Activated naive CD4-positive, alpha-beta T cell treated with anti-CD3 and anti-CD28 coated beads, Interleukin-2, amount 50 U/mL, for 72 hours (primary cell): ENCODE data around the gene ARHGAP44. TPM values are rescaled to one million over a fixed set of nuclear protein-coding genes. Genes with fewer than 3 reads are reported as not detected.

Source experiments
- ATAC-seq, 2 donors: fragments of 150-1000 bp; cut with Tn5 transposase; 2 replicates each; pipeline ENCODE4 v1.10.0; 2021; ENCODE audit warnings: mild to moderate bottlenecking in 2 of 2, moderate library complexity in 2 of 2
- DNase-seq, 2 donors: peaks; one replicate each; pipeline ENCODE4 v3.0.0; 2021 to 2022; ENCODE audit warnings: low spot score in 2 of 2
- H3K27ac Mint-ChIP-seq, 2 donors: one replicate each; pipeline ENCODE4 v1.8.0; 2022; ENCODE audit warnings: mild to moderate bottlenecking in 2 of 2, mixed read lengths in 2 of 2
- H3K36me3 Mint-ChIP-seq, 2 donors: one replicate each; pipeline ENCODE4 v1.8.0; 2022; ENCODE audit warnings: mixed read lengths in 2 of 2
- H3K9me3 Mint-ChIP-seq, 2 donors: one replicate each; pipeline ENCODE4 v1.8.0; 2022; ENCODE audit warnings: mixed read lengths in 2 of 2
- total RNA-seq, 2 donors: library from RNA; stranded (reverse); gene quantifications; one replicate each; pipeline ENCODE4 v1.2.3, GENCODE V29; 2022

ARHGAP44 gene
- total RNA-seq, 2 donors from 2014 or later, result 0.21 TPM; not detected in 1

DNA sequence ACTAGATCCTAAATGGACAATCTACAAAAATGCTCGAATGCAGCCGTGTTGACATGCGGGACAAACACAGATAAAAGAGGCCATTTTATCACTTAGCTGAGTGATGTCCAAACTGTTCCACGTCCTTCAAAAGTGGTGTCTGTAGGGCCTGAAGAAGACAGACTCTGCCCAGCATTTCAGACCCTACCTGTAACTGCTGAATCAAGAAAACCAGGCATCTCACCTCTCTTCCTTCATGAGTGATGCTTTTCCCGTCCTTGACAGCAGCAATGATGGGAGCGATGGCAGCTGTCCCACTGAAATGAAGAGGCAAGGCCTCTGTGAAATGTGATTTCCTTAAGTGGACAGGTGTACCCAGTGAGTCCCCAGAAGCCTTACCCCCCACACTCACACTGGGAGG, 216.2 kb downstream of the ARHGAP44 start:
- ATAC-seq (no peak), DNase-seq (no peak)
- Mint-ChIP-seq H3K27ac (peak overlapping the region in 1 of 2 donors; percentile 60), H3K36me3 (peaks cover 4 to 7% of the 10 kb centered on the region in 2 donors), H3K9me3 (no peaks in the 10 kb centered on the region)

DNA sequence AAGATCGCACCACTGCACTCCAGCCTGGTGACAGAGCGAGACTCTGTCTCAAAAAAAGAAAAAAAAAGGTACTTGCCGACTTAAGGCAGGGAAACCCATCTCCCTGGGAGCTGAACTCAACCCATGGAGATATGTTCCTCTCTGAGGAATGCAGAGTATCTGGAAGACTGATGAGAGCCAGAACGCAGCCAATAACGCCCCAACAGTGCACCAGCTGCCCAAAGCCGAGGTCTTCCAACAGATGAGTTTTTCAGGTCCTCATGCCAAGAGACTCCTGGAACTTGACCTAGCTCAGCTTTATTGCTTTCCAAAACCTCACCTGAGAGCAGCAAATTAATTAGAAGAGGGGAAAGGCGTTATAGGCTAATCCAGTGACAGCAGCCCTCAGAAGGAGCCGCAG, 219.2 kb downstream of the ARHGAP44 start:
- DNase-seq, result no peak
- no peak for ATAC-seq
- H3K9me3 Mint-ChIP-seq, result no peaks in the 10 kb centered on the region
- peaks cover 8 to 13% of the 10 kb centered on the region in 2 donors for H3K36me3 Mint-ChIP-seq
- no peak overlapping the region for H3K27ac Mint-ChIP-seq

DNA sequence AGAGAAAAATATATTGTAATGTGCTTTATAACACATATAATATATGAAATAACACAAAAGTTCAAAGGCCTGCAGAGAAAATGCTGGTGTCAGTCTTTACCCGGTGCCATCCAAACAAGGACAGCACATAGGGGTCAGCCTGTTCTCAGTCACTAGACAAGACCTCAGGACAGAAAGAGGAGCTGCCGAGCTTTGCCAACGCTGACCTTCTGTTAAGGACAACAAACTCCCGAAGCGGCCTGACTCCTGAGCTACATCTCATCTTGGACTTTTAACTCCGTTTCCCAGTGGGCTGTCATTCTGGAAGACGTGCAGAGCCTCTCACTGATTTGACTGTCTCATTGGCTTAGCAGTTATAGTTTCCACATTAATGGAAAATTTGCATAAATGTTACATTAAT, 221.7 kb downstream of the ARHGAP44 start:
- Mint-ChIP-seq H3K36me3 (peaks cover 6 to 26% of the 10 kb centered on the region in 2 donors), H3K27ac (no peak overlapping the region), H3K9me3 (no peaks in the 10 kb centered on the region)
- no peak for ATAC-seq
- DNase-seq, result no peak

DNA sequence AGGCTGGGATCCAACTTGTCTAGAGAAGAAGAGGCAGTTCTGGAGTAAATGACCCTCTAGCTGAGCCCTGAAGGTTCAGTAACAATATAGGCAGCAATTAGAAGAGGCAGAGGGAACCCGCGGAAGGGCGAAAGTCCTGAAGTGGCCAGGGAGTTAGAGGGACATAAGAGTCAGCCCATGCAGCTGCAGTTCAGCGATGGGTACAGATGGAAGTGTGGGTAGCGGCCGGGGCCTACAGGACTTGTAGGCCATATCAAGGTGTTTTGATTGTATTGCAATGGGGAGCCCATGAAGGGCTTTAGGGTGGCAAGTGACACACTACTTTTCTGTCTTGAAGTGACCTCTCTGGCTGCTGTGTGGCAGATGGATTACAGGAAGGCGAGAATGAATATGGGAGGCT, 225.5 kb downstream of the ARHGAP44 start:
- Mint-ChIP-seq H3K27ac (peak overlapping the region in 1 of 2 donors; percentile 79), H3K9me3 (no peaks in the 10 kb centered on the region), H3K36me3 (peaks cover 14 to 34% of the 10 kb centered on the region in 2 donors)
- ATAC-seq (no peak), DNase-seq (no peak)

DNA sequence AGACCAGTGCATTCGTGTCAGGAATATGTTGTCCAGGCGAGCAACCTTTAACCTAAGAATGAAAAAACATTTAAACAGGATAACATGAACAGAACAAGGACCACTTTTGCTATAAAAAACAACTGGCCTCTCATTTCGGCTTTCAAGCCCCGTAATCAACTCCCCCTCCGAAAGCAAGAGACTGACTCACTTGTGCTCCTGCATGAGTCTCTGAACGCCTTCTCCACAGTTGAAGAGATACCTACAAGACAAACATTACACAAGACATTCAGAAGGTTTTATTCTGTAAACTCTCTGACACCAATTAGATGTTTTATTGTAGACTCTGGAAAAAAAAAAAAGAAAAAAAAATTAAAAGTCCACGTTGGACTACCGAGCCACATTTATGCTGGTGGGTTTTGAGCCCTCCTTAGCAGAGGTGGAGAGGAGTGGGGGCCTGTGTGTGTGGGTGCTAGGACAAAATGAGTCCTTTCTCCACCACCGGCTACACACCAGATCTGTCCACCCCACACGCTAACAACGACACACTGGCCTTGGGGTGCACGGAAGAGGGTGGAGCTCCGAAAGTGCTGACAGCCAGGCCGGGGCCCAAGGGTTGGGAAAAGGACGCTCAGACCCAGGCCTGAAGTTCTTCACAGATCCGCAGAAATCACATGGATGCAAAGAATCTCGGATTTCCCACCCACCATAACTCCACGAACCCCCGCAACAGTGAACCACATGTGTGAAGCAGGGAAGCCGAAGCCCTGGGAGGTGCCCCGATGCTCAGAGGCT, 227.8 kb downstream of the ARHGAP44 start:
- DNase-seq (peak in 1 of 2 donors; percentile 17), ATAC-seq (peak; percentile 5 to 35)
- H3K27ac Mint-ChIP-seq, result peak overlapping the region; percentile 85 to 99
- H3K9me3 Mint-ChIP-seq, result no peaks in the 10 kb centered on the region
- H3K36me3 Mint-ChIP-seq, result peaks cover 14 to 26% of the 10 kb centered on the region in 2 donors

DNA sequence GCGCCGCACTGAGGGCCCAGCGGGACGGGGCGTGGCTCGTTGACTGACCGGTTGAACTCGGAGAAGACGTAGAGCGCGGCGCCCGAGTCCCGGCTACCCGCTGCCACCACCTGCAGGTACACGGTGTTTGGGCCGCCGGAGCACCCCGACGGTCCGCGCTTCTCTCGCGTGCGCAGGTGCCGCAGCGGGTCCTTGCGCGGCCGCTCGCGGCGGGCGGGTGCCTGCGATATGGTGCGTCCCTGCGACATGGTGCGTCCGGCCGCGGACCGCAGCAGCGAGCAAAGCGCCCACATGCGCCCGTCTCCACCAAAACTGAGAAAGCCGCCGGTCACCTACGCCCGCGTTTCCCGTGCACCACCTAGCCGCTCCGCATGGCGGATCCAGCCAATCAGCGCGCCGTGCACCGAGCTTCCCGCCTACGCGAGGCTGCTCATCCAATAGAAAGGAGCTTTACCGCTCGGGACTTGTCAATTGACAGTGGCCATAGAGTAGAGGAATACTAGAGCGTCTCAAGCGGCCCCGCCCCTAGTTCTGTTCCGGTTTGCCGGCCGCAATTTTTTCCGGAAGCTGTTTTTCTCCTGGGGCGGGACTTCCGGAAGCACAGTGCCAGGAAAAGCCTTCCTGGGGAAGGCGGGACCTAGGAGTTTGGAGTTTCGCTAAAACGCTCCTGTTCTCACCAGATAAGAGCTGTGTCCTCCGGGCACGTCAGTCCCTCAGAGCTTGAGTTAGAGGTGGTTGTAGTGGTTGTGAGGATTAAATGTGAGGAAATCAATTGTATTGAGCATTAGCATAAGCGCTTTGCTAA, 228.6 kb downstream of the ARHGAP44 start, which contains the start of gene ELAC2:
ELAC2 (minus strand) TSS at position 373 of the 805 bp plus-strand sequence; CDS start at position 293, 80 bp downstream.
- DNase-seq (peak; percentile 92 to 99), ATAC-seq (peak; percentile 96 to 97)
- no peaks in the 10 kb centered on the region for H3K9me3 Mint-ChIP-seq
- peak within 1 kb of the TSS; percentile 98 to 99 for H3K27ac Mint-ChIP-seq
- peaks cover 12 to 26% of the 10 kb centered on the region in 2 donors for H3K36me3 Mint-ChIP-seq

DNA sequence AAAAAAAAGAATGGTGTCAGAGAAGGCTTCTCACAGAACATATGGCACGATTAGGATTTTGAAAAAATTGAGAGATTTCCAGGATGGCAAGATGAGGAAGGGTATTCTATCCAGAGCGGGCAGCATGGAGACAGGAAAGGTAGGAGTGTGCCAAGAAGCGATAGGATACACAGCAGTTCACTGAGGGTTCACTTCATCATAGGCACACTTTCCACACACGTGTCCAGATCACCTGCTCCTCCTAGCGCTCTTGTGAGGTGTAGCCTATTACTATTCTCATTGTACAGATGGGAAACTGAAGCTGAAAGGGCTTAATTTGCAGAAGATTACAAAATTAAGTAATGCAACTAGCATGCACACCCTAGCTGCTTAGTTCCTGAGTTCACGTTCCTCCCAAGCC, 234.7 kb downstream of the ARHGAP44 start:
- DNase-seq, result no peak
- Mint-ChIP-seq H3K9me3 (no peaks in the 10 kb centered on the region), H3K36me3 (no peaks in the 10 kb centered on the region), H3K27ac (no peak overlapping the region)
- ATAC-seq, result peak; percentile 18 to 54

DNA sequence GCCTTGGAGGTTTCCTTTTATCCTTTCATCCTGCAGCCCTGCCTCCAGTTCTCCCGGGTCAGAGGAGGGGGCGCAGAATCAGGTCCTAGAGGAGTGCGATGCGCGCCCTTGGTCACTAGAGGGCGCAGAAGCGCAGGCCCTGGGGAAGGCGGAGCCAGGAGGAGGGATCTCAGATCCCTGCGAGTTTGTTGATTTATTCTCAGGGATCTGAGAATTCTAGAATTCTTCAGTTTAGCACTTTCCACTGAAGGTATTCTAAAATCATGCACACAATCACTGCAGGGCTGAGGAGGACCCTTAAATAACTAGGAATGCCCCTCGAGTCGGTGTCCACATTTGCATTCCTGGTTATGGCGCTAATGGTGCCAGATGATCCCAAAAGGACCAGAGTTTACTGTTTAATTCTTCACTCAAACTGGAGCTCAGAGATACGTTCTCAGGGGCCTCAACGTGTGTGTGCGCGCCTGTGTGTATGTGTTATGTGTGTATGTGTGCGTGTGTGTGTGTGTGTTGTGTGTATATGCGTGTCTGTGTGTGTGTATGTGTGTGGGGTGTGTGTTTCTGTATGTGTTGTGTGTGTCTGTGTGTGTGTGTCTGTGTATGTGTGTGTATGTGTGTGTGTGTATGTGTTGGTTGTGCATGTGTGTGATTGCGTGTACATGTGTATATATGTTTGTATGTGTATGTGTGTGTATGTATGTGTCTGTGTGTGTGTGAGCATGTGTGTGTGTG, 235.4 kb downstream of the ARHGAP44 start:
- Mint-ChIP-seq H3K36me3 (no peaks in the 10 kb centered on the region), H3K9me3 (no peaks in the 10 kb centered on the region), H3K27ac (no peak overlapping the region)
- peak; percentile 93 to 97 for ATAC-seq
- DNase-seq, result peak; percentile 68 to 80

DNA sequence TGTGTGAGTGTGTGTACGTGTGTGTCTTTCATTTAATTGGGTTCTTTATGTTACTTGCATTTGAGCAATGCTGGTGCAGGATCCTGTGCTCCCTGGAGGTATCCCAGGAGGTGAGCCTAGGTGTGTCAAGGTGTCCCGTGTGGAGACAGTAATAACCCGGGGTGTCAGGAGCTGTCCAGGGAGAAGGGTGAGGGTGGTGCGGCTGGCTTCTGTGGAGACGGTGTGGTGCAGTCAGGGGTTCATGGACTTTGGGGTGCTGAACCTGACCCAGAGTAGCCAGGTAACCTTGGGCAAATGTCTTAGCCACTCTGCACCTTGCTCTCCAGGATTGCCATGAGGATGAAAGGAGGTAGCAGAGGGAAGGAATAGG, 235.9 kb downstream of the ARHGAP44 start:
- peak in 1 of 2 donors; percentile 14 for ATAC-seq
- Mint-ChIP-seq H3K27ac (no peak overlapping the region), H3K9me3 (no peaks in the 10 kb centered on the region), H3K36me3 (no peaks in the 10 kb centered on the region)
- DNase-seq, result no peak

DNA sequence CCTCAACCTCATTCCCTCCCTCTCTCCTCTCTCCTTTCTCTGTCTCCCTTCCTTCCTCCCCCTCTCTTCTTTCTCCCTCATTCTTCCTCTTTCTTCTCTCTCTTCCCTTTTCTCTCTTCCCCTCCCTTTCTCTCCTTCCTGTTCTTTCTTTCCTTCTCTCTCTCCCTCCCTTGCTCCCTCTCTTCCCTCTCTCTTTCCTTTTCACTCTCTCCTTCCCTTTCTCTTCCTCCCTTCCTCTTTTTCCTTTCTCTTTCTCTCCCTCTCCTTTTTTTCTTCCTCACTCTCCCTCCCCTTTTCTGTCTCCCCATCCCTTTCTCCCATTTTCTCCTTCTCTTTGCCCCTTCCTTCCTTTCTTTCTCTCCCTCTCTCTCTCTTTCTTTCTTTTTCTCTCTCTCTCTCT, 236.4 kb downstream of the ARHGAP44 start:
- DNase-seq (no peak), ATAC-seq (no peak)
- Mint-ChIP-seq H3K9me3 (no peaks in the 10 kb centered on the region), H3K27ac (peak overlapping the region in 1 of 2 donors; percentile 0), H3K36me3 (no peaks in the 10 kb centered on the region)

DNA sequence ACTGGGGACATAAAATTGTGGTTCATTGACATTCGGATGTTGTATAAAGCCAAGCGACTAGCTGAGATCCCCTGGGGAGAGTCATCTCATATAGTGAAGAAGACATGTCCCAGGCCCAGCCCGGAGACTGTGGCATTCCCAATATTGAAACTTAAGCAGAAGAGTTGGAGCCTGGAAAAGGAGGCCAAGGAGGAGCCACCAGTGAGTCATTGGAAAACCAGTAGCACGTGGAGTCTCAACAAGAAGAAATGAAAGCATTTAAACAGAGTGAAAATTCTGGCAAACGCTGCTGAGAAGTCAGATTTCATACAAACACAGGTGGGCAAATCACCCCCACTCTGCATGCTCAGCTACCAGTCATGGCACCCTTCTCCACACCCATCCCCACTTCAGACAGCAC, 237.9 kb downstream of the ARHGAP44 start:
- Mint-ChIP-seq H3K27ac (no peak overlapping the region), H3K9me3 (no peaks in the 10 kb centered on the region), H3K36me3 (no peaks in the 10 kb centered on the region)
- ATAC-seq, result no peak
- no peak for DNase-seq

DNA sequence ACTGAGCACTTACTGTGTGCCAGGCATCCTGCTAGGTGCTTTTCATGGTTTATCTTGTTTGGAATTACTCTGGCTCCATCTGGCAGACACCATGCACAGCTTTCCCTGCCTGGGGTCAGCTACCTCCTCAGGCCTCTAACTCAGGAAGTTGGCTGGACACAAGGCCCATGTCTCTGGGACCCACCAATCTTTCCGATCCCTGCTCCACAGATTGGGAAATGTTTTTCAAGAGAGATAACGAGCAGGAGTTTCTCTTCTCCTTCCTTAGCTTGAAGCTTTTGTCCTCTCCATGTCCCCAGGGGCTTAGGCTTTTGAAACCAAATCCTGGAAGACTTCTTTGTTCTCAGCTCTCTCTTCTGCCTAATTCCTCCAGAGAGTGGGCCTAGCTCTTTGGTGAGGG, 240.0 kb downstream of the ARHGAP44 start:
- DNase-seq, result no peak
- no peak for ATAC-seq
- peaks cover under 1 to 2% of the 10 kb centered on the region in 2 donors for H3K9me3 Mint-ChIP-seq
- H3K36me3 Mint-ChIP-seq, result peaks cover 0 to 2% of the 10 kb centered on the region in 2 donors
- no peak overlapping the region for H3K27ac Mint-ChIP-seq

DNA sequence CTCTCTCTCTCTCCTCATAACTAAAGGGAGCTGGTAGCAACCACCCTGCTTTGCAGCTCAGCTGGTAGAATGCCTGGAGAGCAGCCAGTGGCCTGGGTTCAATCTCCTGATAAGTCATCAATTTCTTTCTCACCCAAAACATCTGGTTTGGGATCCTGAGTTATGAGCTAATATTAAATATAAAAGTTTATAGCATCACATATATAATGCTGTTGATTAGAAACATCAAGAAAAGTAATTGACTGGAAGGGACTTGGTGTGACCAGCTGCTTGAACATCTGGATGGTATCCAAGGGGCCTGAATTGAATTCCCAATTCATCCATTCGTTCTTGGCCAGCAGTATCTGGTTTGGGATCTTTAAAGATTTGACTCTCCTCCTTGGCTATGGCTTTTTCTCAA, 240.8 kb downstream of the ARHGAP44 start:
- Mint-ChIP-seq H3K36me3 (peaks cover 0 to 7% of the 10 kb centered on the region in 2 donors), H3K9me3 (peaks cover 4 to 5% of the 10 kb centered on the region in 2 donors), H3K27ac (peak overlapping the region in 1 of 2 donors; percentile 56)
- no peak for DNase-seq
- ATAC-seq, result no peak

DNA sequence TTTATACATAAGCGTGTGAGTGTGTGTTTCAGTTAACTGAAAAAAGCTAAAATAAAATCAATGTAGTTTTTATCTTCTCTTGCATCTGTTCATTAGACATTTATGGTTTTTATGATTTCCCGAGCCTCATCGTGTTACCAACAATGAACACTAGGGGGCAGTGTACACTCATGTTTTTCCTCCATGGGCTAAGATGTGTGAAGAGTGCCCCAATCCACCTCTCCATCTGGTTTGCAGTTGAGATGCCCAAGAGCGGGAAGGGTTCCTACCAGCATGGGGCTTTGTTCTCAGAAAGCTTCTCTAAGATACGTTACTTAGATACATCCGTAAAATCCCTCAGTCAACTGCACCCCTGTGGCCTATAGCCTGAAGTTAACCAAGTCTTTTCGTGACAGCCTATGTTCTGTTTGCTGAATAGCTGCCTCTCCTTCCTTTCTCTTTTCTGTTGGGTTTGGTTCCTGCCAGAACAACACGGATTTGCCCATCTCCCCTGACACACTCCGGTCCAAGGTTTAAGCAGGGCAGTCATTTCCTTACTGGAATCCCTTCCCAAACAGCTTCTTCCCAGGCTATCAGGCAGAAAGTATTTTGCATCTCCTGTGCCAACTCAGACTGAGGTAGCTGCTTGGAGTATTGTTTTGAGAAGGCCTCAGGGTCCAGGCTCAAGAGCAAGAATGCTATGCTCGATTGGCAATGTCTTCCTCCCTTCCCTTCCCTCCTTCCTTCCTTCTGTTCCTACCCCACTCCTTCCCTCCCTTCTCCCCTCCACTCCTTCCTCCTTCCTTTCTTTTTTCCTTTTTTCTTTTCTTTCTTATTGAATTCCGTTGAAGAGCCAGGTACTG, 241.4 kb downstream of the ARHGAP44 start:
- DNase-seq, result peak in 1 of 2 donors; percentile 62
- H3K9me3 Mint-ChIP-seq, result peaks cover 8 to 10% of the 10 kb centered on the region in 2 donors
- ATAC-seq, result peak; percentile 47 to 58
- H3K27ac Mint-ChIP-seq, result peak overlapping the region in 1 of 2 donors; percentile 56
- peaks cover 0 to 12% of the 10 kb centered on the region in 2 donors for H3K36me3 Mint-ChIP-seq

DNA sequence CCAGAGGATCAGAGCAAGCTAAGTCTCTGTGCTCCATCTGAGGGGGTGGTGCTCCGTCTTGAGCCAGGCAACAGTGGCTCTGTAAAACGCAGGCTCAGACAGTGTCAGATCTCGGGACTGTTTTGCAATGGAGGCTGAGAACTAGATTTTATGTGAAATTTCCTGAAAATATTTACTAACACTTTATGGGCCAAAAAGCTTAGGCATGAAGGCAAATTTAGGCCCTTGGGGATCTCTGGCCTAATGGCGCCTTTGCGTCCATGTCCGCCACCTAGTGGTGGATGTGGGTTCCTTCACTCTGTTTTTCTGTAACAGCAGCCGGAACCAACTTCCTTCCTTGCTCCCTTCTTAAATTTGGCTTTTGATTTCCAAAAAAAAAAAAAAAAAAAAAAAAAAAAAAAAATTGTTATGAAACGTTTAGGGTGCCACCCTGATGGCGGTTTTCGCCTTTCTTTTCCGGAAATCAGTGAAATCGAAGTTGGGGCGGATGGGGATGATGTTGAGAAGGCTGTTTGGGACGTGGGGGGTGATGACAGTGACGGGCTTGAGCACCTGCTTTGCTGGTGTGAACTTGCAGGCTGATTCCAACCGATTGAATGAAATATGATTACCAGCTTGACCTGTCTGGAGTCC, 242.5 kb downstream of the ARHGAP44 start:
- peaks cover 16 to 19% of the 10 kb centered on the region in 2 donors for H3K9me3 Mint-ChIP-seq
- H3K36me3 Mint-ChIP-seq, result peaks cover 0 to 15% of the 10 kb centered on the region in 2 donors
- peak; percentile 62 to 72 for ATAC-seq
- H3K27ac Mint-ChIP-seq, result peak overlapping the region; percentile 56 to 81
- peak in 1 of 2 donors; percentile 44 for DNase-seq
